AG08395 (cell line): ENCODE measurements around the gene GALNS.
"Not testable (repeated sequence)": the region's sequence is repeated elsewhere in the genome, so short reads cannot be mapped to it uniquely, and the experiment has no call there.

Source experiments
- DNase-seq: peaks from one replicate; pipeline ENCODE4 v3.0.0; 2012; ENCODE audit warnings: mixed read lengths, low spot score

The GALNS gene

GRCh38 chr16:88805340-88805715 is 51.4 kb downstream of the GALNS start:
- no peak for DNase-seq

DNA sequence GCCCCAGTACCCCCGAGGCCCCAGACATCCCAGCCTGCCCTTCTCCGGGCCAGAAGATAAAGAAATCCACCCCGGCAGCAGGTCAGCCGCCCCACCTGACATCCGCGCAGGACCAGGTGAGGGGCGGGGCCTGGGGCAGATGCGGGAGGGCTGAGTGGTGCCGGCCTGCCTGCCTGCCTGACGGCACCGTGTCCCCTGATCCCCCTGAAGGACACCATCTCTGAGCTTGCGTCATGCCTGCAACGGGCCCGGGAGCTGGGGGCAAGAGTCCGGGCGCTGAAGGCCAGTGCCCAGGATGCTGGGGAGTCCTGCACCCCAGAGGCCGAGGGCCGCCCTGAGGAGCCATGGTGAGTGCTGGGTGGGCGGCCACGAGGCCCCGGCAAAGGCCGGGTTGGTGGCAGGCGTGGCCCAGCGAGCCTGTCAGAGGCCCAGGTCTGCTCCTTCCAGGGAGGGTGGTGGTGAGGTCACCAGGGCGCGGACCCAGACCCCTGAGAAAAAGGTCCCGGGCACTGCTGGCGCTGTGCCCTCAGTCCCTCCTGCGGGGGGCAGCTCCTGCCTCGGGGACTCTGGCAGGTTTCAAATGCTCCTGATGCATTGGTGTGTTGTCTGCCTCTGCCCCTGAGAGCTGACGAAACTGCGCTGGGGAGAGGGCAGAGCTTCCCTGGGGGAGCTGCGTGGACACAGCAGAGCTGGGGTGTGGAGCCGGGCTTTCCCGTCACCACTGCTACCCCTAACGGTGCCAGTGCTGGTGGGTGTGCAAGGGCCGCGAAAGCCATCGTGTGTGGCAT is 52.0 kb downstream of the GALNS start:
- no peak for DNase-seq

DNA sequence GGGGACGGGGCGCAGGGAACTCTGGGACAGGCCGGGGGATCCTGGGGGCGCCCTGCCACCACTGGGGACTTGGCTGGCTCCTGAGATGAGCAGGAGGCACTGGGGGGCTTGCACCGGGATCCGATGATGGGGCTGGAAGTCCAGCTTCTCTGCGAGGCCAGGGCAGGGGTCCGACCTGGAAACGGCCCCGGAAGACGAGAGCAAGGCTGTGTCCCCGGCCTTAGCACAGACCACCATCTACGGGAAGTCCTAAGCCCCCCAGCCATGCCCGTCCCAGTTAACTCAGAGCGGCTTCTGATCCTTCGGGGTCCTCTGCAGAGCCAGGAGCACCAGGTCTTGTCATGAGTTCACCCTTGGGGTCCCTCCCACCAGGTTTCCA is 52.6 kb downstream of the GALNS start:
- no peak for DNase-seq

GRCh38 chr16:88803264-88803987 is 53.3 kb downstream of the GALNS start, which contains the start of gene CDT1:
CDT1 (plus strand) TSS chr16:88803789; CDS start chr16:88803832, 43 bp downstream.
- DNase-seq = peak; percentile 100

- no peak for DNase-seq
Measured at GRCh38 chr16:88800277-88800592, 56.5 kb downstream of the GALNS start.

GRCh38 chr16:88799569-88800276 is 57.0 kb downstream of the GALNS start:
- DNase-seq = no peak

- no peak for DNase-seq
Measured at GRCh38 chr16:88798772-88799455, 57.8 kb downstream of the GALNS start.

GRCh38 chr16:88798073-88798472 is 58.7 kb downstream of the GALNS start:
- no peak for DNase-seq

- DNase-seq = no peak
Measured at GRCh38 chr16:88796278-88796677, 60.5 kb downstream of the GALNS start.

- no peak for DNase-seq
Measured at GRCh38 chr16:88793251-88793954, 63.3 kb downstream of the GALNS start.

GRCh38 chr16:88792668-88793250 is 64.0 kb downstream of the GALNS start:
- no peak for DNase-seq

DNA sequence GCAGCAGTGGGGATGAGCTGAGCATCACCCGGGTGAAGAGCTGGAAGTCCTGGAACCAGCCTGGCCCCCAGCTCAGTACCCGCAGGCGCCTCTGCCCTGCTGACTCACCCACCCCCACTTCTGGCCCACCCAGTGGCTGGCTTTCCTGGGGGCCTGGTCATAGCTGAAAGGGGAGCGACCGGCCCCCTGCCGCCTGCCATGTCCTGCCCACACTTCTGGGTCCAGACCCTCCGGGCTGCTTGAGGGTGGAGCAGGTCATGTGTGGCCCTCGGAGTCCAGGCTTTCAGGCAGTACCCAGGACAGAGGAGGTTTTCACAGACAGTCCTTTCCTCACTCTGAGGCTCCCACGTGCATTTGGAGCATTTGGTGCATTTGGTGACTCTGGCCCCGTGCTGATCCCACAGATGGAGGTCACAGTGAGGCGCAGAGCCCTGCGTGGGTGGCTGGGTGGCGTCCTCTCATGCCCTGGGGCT is 64.6 kb downstream of the GALNS start:
- no peak for DNase-seq

- peak; percentile 31 for DNase-seq
Measured at GRCh38 chr16:88790312-88791211, 66.2 kb downstream of the GALNS start.

DNA sequence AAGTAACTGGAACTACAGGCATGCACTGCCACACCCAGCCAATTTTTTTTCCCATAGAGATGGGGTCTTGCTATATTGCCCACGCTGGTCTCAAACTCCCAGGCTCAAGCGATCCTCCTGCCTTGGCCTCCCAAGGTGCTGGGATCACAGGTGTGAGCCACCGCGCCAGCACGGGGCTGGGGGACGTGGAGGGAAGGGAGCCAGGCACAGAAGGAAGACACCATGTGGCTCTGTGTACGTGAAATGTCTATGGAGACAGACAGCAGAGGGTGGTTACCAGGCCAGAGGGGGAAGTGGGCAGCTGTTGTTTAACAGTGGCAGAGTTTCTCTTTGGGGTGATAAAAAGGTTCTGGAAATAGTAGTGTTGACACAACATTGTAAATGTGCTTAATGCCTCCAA is 67.2 kb downstream of the GALNS start:
- DNase-seq = no peak

DNA sequence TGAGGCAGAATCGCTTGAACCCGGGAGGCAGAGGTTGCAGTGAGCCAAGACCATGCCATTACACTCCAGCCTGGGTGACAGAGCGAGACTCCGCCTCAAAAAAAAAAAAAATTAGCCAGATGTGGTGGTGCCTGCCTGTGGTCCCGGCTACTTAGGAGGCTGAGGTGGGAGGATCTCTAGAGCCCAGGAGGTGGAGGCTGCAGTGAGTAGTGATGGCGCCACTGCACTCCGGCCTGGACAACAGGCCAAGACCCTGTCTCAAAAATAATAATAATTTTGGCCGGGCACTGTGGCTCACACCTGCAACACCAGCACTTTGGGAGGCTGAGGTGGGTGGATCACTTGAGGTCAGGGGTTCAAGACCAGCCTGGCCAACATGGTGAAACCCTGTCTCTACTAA is 68.0 kb downstream of the GALNS start:
- not testable (repeated sequence) for DNase-seq

- no peak for DNase-seq
Measured at GRCh38 chr16:88787579-88788314, 69.0 kb downstream of the GALNS start.

DNA sequence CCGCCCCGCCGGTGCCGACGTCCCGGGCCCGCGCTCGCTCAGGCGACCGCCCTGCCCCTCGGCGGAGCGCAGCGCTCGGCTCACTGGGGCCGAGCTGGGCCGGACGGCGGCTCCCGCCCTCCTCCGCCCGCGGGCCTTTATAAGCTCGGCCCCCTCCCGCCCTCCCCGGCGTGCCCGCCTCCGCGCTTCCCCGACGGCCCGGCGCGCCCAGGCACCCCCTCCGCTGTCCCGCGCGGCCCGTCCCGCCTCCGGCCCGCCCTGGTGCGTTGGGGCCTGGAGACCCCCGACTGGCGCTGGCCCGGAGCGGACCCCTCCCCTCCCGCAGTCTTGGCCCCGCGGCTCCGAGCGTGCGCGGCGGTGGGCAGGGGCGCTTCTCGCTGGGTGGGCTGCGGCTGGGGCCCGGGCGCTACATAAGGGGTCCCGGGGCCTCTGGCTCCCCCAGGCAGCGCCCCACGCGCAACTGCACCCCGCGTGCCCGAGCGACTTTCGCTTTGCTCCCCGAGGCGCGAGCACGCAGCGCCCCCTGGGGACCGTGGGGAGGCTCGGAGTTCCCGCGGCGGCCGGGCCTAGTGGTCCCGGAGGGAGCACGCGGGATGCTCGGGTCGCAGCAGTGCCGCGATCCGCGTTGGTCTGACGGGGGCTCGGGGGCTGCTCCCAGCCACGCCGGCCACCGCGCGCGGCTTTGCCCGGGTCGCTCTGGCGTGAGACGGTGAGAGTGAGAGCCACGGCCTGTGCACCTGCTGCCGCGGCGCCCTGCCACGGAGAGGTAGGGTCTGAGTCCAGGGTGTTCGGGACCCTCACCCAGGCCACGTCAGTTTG is 71.4 kb downstream of the GALNS start, which contains the start of gene PIEZO1:
TSS of gene PIEZO1 (minus strand) at position 115 of the 819 bp plus-strand sequence. CDS start 256 bp downstream, outside the sequence.
- peak; percentile 80 for DNase-seq

GRCh38 chr16:88784856-88785105 is 72.0 kb downstream of the GALNS start:
- no peak for DNase-seq
